DND-41 (cell line): ENCODE measurements around the gene MME.
A peak's percentile ranks its signal among the peaks of the same experiment; 100 is the strongest.

Experiments
- ATAC-seq: fragments of 200-7000 bp; cut with Tn5 transposase; 3 replicates; pipeline ENCODE4 v1.9.1; 2021; ENCODE audit warnings: low read depth; ENCODE audit not compliant: insufficient read depth
- DNase-seq: peaks from one replicate; pipeline ENCODE4 v3.0.0-alpha.2; 2020
- H2AFZ ChIP-seq: 2 replicates; pipeline ENCODE4 v1.6.0; 2012; ENCODE audit warnings: low read depth, low read length
- H3K27ac ChIP-seq: 2 replicates; pipeline ENCODE4 v1.5.1; 2012; ENCODE audit warnings: low read length, inconsistent platforms
- H3K27me3 ChIP-seq: fragments of 200-600 bp; sonication (generic); 2 replicates; pipeline ENCODE4 v1.6.0; 2012; ENCODE audit warnings: low read length, mild to moderate bottlenecking, inconsistent platforms; ENCODE audit not compliant: insufficient read depth, poor library complexity
- H3K36me3 ChIP-seq: 2 replicates; pipeline ENCODE4 v1.5.1; 2012; ENCODE audit warnings: low read length, inconsistent platforms; ENCODE audit not compliant: insufficient read depth
- H3K4me1 ChIP-seq: 2 replicates; pipeline ENCODE4 v1.5.1; 2012; ENCODE audit warnings: mild to moderate bottlenecking, low read length; ENCODE audit not compliant: insufficient read depth
- H3K4me2 ChIP-seq: 2 replicates; pipeline ENCODE4 v1.6.0; 2012; ENCODE audit warnings: mild to moderate bottlenecking, moderate library complexity, low read length, inconsistent platforms; ENCODE audit not compliant: insufficient read depth
- H3K4me3 ChIP-seq, 2 experiments: fragments of 200-600 bp in 1 of 2; shearing (Covaris generic) in 1 of 2; 2 replicates each; pipeline ENCODE4 v1.5.1; 2012 to 2016; ENCODE audit warnings: inconsistent platforms in 2 of 2, low read length in 2 of 2, mild to moderate bottlenecking in 2 of 2, low read depth in 1 of 2, moderate library complexity in 1 of 2
- H3K79me2 ChIP-seq: 2 replicates; pipeline ENCODE4 v1.6.0; 2012; ENCODE audit warnings: low read length, inconsistent platforms; ENCODE audit not compliant: insufficient read depth
- H3K9ac ChIP-seq: 2 replicates; pipeline ENCODE4 v1.6.0; 2012; ENCODE audit warnings: low read depth, mild to moderate bottlenecking, inconsistent platforms, low read length, moderate library complexity
- H3K9me3 ChIP-seq: 2 replicates; pipeline ENCODE4 v1.5.1; 2012; ENCODE audit warnings: low read length, moderate library complexity, mild to moderate bottlenecking, inconsistent platforms; ENCODE audit not compliant: insufficient read depth, severe bottlenecking
- H4K20me1 ChIP-seq: 2 replicates; pipeline ENCODE4 v1.6.0; 2012; ENCODE audit warnings: low read length; ENCODE audit not compliant: insufficient read depth
- CTCF ChIP-seq: IDR thresholded peaks from 2 replicates; pipeline ENCODE4 v1.5.1; 2012; ENCODE audit warnings: borderline replicate concordance, low read length, moderate library complexity, mild to moderate bottlenecking; ENCODE audit not compliant: poor library complexity, severe bottlenecking; ENCODE audit errors: extremely low read depth
- EZH2 ChIP-seq: IDR thresholded peaks from 3 replicates; pipeline ENCODE4 v1.6.1; 2012; ENCODE audit warnings: borderline replicate concordance, low read depth, mild to moderate bottlenecking, moderate library complexity, low read length, inconsistent platforms; ENCODE audit not compliant: severe bottlenecking

MME gene

GRCh38 chr3:155076888-155077287, 3.2 kb upstream of the MME start:
- no peak overlapping the region for H3K4me2 ChIP-seq
- H2AFZ ChIP-seq, result no peak overlapping the region
- no peaks in the 10 kb centered on the region for H4K20me1 ChIP-seq
- H3K27me3 ChIP-seq, result no peaks in the 10 kb centered on the region
- H3K9ac ChIP-seq, result no peak overlapping the region
- peaks cover 11% of the 10 kb centered on the region for H3K9me3 ChIP-seq
- H3K4me1 ChIP-seq, result peaks cover 31% of the 10 kb centered on the region
- peaks cover 38% of the 10 kb centered on the region for H3K79me2 ChIP-seq
- DNase-seq (no peak), ATAC-seq (no peak)
- no peak overlapping the region for H3K27ac ChIP-seq
- no peaks in the 10 kb centered on the region; the same call in 1 of the 2 replicates for H3K36me3 ChIP-seq
- TF ChIP-seq CTCF, result no peak
- no peak for TF ChIP-seq EZH2
- H3K4me3 ChIP-seq, result no peak overlapping the region

DNA sequence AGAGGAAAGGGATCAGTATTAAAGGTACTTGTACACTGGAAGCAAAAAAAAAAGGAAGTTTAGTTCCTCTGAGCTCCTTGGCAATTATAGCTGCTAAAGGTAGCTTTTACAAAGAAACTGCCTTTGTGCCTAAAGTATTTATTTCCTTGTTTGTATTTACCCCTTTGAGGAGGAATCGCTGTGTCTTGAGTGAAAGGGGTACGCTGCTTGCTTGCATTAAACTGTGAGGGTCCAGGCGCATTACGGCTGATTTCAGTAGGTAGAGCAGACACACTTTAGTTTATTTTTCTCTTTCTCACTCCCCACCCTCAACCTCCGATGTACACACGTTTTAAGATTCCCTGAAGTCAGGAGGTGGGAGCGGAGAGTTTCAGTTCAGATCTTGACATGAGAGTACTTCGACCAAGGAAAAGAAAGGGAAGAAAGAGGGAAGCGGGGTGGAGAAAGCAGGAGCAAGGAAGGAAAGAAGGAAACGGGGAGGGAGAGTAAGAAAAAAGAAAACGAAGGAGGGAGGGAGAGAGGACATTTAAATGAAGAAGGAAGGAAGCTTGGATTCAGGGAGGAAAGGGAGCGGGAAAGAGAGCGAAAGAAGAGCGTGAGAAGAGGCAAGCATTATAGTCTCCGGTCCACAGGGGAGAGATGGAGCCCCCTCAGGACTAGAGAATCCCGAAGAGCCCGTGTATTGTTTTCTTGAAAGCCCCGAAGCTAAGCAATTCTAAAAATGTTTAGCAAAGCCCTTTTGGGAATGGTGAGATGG, 1.2 kb upstream of the MME start:
- peak overlapping the region; percentile 98 for H3K9ac ChIP-seq
- H3K27ac ChIP-seq, result peak overlapping the region; percentile 97
- H3K4me2 ChIP-seq, result peak overlapping the region; percentile 81
- H3K4me1 ChIP-seq, result peaks cover 51% of the 10 kb centered on the region
- peaks cover 3% of the 10 kb centered on the region; the same call in 1 of the 2 replicates for H3K36me3 ChIP-seq
- peak; percentile 18 for ATAC-seq
- H3K27me3 ChIP-seq, result no peaks in the 10 kb centered on the region
- peaks cover 11% of the 10 kb centered on the region for H3K9me3 ChIP-seq
- DNase-seq, result no peak
- no peaks in the 10 kb centered on the region for H4K20me1 ChIP-seq
- no peak for TF ChIP-seq EZH2
- peak overlapping the region; percentile 78 for H2AFZ ChIP-seq
- H3K79me2 ChIP-seq, result peaks cover 58% of the 10 kb centered on the region
- H3K4me3 ChIP-seq, result peak overlapping the region; percentile 80 to 86; a peak in 3 of 4 replicates

DNA sequence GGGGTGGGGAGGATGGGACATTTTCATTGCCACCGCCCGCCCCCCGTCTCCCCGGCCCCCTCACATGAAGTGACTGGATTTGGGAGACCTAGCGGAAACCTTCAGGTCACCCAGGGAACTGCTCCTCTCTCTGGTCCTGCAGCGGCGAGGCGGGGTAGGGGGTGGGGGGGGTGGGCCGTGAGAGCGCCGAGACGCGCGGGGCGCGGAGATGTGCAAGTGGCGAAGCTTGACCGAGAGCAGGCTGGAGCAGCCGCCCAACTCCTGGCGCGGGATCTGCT, 712 bp upstream of the MME start:
- Histone ChIP-seq H3K27ac (peak overlapping the region; percentile 97), H3K36me3 (peaks cover 8% of the 10 kb centered on the region), H3K4me2 (peak overlapping the region; percentile 81), H3K9ac (peak overlapping the region; percentile 98), H3K27me3 (no peaks in the 10 kb centered on the region), H3K4me3 (peak overlapping the region; percentile 80 to 86), H3K9me3 (peaks cover 11% of the 10 kb centered on the region), H2AFZ (peak overlapping the region; percentile 78), H3K79me2 (peaks cover 63% of the 10 kb centered on the region), H4K20me1 (no peaks in the 10 kb centered on the region), H3K4me1 (peaks cover 57% of the 10 kb centered on the region)
- ATAC-seq, result peak; percentile 65
- peak; percentile 60 for DNase-seq
- TF ChIP-seq CTCF, result peak; percentile 36
- TF ChIP-seq EZH2, result no peak

- Histone ChIP-seq H4K20me1 (no peaks in the 10 kb centered on the region), H3K27ac (peak overlapping the region; percentile 97), H3K4me2 (peak overlapping the region; percentile 81), H3K4me1 (peaks cover 69% of the 10 kb centered on the region), H3K36me3 (peaks cover 21% of the 10 kb centered on the region), H3K79me2 (peaks cover 76% of the 10 kb centered on the region), H3K27me3 (no peaks in the 10 kb centered on the region), H3K9me3 (no peaks in the 10 kb centered on the region), H2AFZ (peak overlapping the region; percentile 78), H3K4me3 (peak overlapping the region; percentile 80 to 86), H3K9ac (peak overlapping the region; percentile 98)
- no peak for TF ChIP-seq EZH2
- TF ChIP-seq CTCF, result no peak
- no peak for DNase-seq
- ATAC-seq, result peak; percentile 23; the same call in 1 of the 3 replicates
These were observed 573 bp downstream of the MME start for GRCh38 chr3:155080692-155081091.
